ENCODE results near the gene EFCAB11. TPM values are rescaled to one million over a fixed set of nuclear protein-coding genes. Genes with fewer than 3 reads are reported as not detected.

The EFCAB11 gene
- total and polyA plus RNA-seq, 7 donors = 7.2 to 9.0 (median 8.7) TPM

DNA sequence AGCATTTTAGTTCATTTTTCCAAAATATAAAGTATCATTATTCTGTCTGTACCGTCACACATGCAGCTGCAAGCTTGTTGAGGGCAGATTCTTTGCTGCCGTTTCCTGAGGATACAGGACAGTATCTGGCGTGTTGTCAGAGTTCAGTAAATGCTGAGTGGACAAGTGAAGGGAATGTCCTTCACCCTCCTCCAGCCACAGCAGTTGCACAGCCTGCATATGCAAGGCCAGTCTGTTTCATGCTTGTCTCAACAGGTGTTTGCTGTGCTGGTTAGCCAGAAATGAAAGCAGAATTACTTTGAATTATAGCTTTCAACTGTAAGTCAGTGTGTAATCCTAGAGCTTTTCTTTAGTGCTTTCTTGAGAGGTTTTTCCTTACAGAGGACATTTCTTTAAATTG lies 37.7 kb upstream of the EFCAB11 start:
- DNase-seq = no peak
- Histone ChIP-seq H3K27me3 (no peaks in the 10 kb centered on the region), H3K9me3 (no peaks in the 10 kb centered on the region), H3K36me3 (peaks cover 3 to 77% (median 21%) of the 10 kb centered on the region in 4 donors), H3K4me1 (no peaks in the 10 kb centered on the region), H3K27ac (no peak overlapping the region), H3K4me3 (no peak overlapping the region)
- intact Hi-C loops (cut with DNase I) = no loop called here
- 93 to 94% methylated on average over 3 of the region's 3 CpGs for WGBS, 2 donors
- no peak for TF ChIP-seq POLR2A (IDR thresholded peaks at IDR 0.05)
- TF ChIP-seq EP300 (IDR thresholded peaks at IDR 0.05) = no peak
- no peak for TF ChIP-seq POLR2AphosphoS5 (IDR thresholded peaks at IDR 0.05)
- TF ChIP-seq, protein P1, sequence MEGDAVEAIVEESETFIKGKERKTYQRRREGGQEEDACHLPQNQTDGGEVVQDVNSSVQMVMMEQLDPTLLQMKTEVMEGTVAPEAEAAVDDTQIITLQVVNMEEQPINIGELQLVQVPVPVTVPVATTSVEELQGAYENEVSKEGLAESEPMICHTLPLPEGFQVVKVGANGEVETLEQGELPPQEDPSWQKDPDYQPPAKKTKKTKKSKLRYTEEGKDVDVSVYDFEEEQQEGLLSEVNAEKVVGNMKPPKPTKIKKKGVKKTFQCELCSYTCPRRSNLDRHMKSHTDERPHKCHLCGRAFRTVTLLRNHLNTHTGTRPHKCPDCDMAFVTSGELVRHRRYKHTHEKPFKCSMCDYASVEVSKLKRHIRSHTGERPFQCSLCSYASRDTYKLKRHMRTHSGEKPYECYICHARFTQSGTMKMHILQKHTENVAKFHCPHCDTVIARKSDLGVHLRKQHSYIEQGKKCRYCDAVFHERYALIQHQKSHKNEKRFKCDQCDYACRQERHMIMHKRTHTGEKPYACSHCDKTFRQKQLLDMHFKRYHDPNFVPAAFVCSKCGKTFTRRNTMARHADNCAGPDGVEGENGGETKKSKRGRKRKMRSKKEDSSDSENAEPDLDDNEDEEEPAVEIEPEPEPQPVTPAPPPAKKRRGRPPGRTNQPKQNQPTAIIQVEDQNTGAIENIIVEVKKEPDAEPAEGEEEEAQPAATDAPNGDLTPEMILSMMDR (IDR thresholded peaks at IDR 0.05) = no peak

DNA sequence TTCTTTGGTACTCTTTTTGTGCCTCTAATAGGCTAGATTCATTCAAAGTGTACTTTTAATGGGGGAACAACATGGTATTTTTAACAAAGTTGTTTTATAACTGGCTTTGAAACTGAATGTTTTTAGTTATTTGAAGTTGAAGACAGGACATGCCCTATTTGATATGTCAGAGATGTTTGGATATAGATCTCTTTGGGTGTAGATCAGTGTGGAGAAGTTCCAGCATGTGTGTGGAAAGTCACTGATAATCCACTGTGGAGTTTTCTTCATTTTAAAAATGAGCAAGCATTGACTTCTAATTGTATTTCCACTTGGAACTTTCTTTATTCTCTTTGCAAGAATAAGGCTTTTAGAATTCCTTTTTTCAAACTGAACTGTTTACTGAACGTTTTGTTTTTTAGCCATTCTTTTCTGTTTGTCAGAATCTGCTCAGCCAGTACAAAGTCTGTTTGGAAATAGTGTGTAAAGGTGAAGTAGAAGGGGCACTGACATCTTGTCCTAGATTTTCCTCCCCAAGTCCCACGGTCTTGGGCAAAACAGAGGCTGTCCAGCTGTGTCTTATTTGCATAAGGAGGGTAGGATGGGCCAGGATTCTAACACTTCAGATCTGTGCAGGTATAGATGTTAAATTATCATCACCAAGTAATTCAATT lies 36.2 kb upstream of the EFCAB11 start:
- no peak for DNase-seq
- H3K9me3 ChIP-seq = no peaks in the 10 kb centered on the region
- H3K4me1 ChIP-seq = no peaks in the 10 kb centered on the region
- intact Hi-C loops (cut with DNase I) = no loop called here
- WGBS, 2 donors = 42 to 67% methylated on average over 2 of the region's 2 CpGs
- TF ChIP-seq POLR2A (IDR thresholded peaks at IDR 0.05) (no peak), POLR2AphosphoS5 (IDR thresholded peaks at IDR 0.05) (no peak), EP300 (IDR thresholded peaks at IDR 0.05) (no peak)
- TF ChIP-seq, protein P1 (IDR thresholded peaks at IDR 0.05) = no peak
- H3K4me3 ChIP-seq = no peak overlapping the region
- H3K27ac ChIP-seq = no peak overlapping the region
- H3K27me3 ChIP-seq = no peaks in the 10 kb centered on the region
- H3K36me3 ChIP-seq = peaks cover 3 to 78% (median 14%) of the 10 kb centered on the region in 4 donors

DNA sequence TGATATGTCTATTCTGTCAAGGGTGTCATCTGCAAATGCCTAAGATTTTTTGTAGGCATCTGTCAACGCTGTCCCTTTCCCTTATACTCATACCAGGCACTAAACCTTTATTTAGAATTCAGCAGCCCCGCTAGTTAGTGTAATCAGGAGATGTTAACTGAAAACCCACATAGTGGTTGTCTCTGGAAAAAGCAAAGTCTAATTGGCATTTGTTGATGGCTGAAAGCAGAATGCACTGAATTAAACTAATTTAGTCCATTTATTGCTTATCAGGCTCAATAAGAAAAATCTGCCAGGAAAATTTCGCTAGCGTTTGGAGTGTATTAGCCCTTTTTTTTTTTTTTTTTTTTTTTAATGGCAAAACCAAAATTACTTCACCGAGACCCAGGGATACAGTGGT lies 35.7 kb upstream of the EFCAB11 start:
- Histone ChIP-seq H3K4me3 (no peak overlapping the region), H3K9me3 (no peaks in the 10 kb centered on the region), H3K27me3 (no peaks in the 10 kb centered on the region), H3K4me1 (no peaks in the 10 kb centered on the region), H3K36me3 (peaks cover 3 to 78% (median 14%) of the 10 kb centered on the region in 4 donors), H3K27ac (no peak overlapping the region)
- DNase-seq = no peak
- no peak for TF ChIP-seq POLR2AphosphoS5 (IDR thresholded peaks at IDR 0.05)
- intact Hi-C loops (cut with DNase I) = no loop called here
- 95 to 97% methylated on average over 5 of the region's 5 CpGs for WGBS, 2 donors

DNA sequence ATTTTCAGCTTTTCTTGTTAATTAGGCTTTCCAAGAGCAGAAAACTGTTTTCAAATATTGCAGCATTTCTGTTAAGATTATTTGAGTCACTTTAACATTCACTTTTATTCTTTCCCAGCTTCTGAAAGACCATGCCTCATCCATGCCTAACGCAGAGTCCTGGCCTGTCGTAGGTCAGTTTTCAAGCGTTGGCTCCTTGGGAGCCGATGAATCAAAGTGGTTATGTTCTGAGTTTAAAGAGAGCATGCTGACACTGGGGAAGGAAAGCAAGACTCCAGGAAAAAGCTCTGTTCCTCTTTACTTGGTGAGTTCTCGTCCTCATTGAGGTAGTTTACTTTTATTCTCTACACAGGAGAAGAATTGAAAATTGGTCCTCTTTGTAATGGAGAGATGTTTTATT lies 34.3 kb upstream of the EFCAB11 start:
- Histone ChIP-seq H3K36me3 (peaks cover 3 to 67% (median 14%) of the 10 kb centered on the region in 4 donors), H3K4me1 (no peaks in the 10 kb centered on the region), H3K27ac (no peak overlapping the region), H3K4me3 (no peak overlapping the region), H3K9me3 (no peaks in the 10 kb centered on the region), H3K27me3 (no peaks in the 10 kb centered on the region)
- WGBS, 2 donors = 94 to 97% methylated on average over 5 of the region's 5 CpGs
- TF ChIP-seq, protein P1 (IDR thresholded peaks at IDR 0.05) = no peak
- TF ChIP-seq POLR2AphosphoS5 (IDR thresholded peaks at IDR 0.05) = no peak
- DNase-seq = no peak
- intact Hi-C loops (cut with DNase I) = no loop called here

DNA sequence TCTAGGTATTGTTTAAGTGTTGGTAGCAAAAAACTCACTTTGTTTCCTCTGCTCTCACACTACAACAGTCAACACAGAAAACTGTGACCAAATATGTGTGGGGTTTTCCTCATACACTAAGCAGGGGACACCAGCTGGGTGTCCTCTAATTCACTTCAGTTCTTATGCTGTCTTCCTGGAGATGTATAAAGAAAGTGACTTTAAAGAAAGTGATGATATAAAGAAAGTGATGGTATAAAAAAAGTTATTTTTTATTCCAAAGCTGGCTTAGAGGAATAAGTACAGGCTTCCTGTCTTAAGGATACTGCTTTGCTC lies 32.6 kb upstream of the EFCAB11 start:
- H3K27me3 ChIP-seq = no peaks in the 10 kb centered on the region
- peaks cover 1 to 64% (median 11%) of the 10 kb centered on the region in 4 donors for H3K36me3 ChIP-seq
- no peaks in the 10 kb centered on the region for H3K9me3 ChIP-seq
- H3K4me1 ChIP-seq = no peaks in the 10 kb centered on the region
- intact Hi-C loops (cut with DNase I) = no loop called here
- TF ChIP-seq POLR2A (IDR thresholded peaks at IDR 0.05) = no peak
- TF ChIP-seq, protein P1 (IDR thresholded peaks at IDR 0.05) = no peak
- no peak for TF ChIP-seq EP300 (IDR thresholded peaks at IDR 0.05)
- no peak for TF ChIP-seq POLR2AphosphoS5 (IDR thresholded peaks at IDR 0.05)
- H3K27ac ChIP-seq = no peak overlapping the region
- no peak overlapping the region for H3K4me3 ChIP-seq
- no peak for DNase-seq
